GM10847 (cell line): ENCODE data around the gene ABCB1.

Experiments
- POLR2A ChIP-seq: IDR thresholded peaks from 2 replicates; pipeline ENCODE4 v1.6.1; 2011; ENCODE audit not compliant: insufficient read length; ENCODE audit errors: extremely low read depth

The ABCB1 gene

DNA sequence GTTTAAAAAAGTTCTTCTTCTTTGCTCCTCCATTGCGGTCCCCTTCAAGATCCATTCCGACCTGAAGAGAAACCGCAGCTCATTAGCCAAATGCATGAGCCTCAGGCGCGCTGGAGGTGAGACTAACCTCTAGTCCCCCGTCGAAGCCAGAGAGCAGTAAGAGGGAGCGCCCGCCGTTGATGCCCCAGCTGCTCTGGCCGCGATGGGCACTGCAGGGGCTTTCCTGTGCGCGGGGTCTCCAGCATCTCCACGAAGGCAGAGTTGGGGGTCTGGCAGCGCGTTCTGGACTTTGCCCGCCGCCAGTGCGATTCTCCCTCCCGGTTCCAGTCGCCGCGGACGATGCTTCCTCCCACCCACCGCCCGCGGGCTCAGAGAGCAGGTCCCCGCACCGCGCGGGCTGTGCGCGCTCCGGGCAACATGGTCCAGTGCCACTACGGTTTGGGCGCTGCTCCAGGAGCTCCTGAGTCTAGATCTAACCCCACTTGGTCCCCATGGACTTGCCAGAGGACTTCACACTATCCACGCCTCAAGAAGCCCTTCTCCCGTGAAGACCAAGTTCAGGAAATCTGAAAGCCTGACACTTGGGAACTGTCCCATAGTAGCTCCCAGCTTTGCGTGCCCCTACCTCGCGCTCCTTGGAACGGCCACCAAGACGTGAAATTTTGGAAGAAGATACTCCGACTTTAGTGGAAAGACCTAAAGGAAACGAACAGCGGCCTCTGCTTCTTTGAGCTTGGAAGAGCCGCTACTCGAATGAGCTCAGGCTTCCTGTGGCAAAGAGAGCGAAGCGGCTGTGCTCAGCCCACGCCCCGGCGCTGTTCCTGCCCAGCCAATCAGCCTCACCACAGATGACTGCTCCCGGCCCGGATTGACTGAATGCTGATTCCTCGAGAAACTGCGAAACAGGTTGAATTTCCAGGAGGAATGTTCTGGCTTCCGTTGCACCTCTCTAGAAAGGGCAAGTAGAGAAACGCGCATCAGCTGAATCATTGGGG is at the start of gene ABCB1:
Gene ABCB1 (minus strand): TSS at position 755 of the 995 bp plus-strand sequence. CDS start 700 bp downstream, at position 55.
- no peak for TF ChIP-seq POLR2A

DNA sequence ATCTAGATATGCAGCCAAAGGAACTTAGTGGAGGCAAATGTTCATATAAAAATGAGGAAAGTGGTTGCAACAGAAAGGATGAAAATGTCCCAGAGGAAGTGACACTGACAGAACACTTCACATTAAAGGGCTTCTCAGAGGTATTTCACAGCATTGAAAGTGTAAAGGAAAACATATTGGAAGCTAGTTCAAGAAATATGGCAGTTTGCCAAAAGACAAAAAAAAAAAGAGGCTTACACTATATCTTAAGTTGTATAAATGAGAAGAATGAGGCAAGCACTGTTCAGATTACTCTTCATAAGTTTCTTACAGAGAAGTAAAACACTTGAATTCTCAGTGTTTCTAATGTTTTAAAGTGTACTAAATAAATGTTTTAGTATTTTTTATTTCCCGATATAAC is 47.6 kb upstream of the ABCB1 start:
- no peak for TF ChIP-seq POLR2A

DNA sequence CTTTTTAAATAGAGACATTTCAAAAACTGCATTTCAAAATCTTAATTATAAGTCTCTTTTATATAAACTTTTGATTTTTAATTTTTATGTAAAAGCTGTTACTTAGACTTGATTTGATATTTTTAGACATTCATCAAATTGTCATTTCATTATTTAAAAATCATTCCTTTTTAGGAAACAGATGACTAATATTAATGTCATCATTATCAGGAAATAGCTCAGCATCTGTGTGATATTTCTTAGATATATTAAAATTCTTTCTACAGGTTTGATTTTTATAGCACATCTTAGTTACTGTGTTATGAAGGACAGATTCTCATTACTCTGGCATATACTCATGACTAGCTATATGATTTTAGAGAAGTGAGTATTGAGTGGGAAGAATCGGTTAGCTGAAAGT is 44.8 kb upstream of the ABCB1 start:
- no peak for TF ChIP-seq POLR2A

DNA sequence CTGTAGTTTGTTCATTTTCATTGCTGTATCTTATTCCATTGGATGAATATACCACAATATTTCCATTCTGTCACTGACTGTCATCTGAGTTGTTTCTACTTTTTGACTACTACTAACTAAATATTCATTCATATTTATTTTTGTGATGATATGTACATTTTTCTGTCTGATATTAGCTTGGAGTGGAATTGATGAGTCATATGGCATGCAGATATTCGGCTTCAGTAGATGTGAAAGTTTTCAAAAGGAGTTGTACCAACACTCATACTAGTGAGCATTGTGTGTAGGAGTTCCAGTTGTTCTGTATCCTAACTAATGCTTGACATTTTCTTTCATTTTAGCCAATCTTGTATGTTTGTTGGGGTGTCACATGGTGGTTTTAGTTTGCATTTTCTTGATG is 35.2 kb upstream of the ABCB1 start:
- no peak for TF ChIP-seq POLR2A

DNA sequence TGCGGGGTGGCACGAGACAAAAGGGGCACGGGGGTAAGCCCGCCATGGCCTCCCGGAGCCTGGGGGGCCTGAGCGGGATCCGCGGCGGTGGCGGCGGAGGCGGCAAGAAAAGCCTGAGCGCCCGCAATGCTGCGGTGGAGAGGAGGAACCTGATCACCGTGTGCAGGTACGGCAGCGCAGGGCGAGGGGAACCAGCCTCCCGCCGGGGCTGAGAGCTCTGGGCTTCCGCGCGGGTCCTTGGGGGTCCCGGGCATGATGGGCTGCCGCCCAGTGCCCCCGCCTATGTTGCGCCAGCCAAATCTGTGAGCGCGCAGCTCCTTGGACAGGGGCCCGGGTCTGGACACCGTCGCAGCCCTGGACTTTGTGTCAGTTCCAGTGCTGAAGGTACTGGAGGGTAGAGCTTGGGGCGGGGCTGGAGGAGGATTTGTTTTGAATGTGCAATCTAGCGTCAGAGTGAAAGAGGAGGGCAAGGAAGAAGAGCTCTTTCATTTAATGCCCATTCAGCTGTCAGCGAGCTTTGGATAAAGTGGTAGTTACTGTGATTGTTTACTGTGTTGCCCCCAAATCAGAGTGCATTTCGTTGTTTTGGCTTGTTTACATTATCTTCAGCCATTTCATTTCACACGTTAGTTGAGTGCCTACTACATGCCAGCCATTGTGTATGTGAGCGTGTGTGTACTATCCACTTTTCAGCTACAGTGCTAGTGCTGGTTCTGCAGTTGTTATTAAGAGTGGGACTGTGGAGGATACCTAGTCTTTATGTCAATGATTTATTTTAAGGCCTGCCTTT is 28.3 kb upstream of the ABCB1 start:
- no peak for TF ChIP-seq POLR2A

DNA sequence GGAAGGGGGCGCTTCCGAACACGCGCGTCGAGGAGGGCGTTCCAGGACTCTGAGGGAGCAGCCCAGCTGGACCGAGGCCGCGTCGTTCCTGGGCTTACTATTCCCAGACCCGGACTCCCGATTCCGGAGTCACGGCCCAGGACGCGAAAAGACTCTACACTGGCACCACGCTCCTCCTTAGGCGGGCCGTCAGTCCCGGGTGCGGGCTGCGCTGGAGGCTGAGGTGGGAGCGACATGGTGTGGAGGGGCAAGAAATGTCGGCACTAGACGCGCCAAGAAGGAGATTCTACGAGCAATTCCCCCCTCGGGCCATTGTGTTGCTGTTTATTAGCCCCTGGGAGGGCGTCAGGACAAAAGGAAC is 26.9 kb upstream of the ABCB1 start:
- no peak for TF ChIP-seq POLR2A

DNA sequence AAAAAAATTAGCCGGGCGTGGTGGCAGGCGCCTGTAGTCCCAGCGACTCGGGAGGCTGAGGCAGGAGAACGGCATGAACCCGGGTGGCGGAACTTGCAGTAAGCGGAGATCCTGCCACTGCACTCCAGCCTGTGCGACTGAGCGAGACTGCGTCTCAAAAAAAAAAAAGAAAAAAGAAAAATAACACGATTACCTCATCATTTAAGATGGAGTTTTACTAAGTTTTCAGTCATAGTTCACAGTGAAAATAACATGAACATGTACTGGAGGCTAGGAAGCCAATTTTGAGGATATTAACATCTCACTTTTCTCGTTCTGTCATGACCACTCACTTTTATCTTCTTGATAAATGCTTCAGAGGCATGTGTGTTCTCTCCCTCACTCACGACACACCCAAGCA is 24.4 kb upstream of the ABCB1 start:
- no peak for TF ChIP-seq POLR2A

DNA sequence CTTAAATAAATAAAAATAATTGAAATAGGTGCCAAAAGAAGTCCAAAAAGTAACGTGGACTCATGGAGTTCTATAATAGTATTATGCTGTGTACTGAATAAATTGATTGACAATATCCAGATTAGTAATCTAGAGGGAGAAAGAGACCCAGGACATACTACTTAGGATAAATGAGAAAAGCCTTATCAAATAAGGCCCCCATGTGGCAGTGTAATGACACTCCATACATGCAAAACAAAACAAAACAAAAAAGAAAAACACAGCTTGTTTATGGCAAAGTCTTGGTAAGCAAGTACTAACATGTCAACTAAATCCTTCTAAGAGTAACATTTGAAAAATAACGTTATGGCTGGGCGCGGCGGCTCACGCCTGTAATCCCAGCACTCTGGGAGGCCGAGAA is 23.9 kb upstream of the ABCB1 start:
- no peak for TF ChIP-seq POLR2A

DNA sequence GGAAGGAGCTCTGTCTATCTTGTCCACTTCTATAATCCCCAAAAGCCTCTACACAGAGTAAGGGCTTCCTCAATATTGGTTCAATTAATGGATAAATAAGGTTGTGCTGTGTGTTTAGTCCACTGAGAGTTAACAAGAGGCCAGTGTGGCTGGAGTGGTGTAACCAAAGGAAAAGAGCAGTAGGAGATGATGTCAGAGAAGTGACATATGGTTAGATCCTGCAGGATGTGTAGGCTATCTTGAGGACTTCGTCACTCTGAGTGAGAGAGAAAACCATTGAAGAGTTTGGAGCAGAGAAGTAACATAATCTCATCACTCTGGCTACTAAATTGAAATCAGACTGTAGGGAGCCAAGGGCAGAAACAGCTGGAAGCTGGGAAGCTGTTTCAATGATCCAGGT is 14.5 kb upstream of the ABCB1 start:
- no peak for TF ChIP-seq POLR2A

DNA sequence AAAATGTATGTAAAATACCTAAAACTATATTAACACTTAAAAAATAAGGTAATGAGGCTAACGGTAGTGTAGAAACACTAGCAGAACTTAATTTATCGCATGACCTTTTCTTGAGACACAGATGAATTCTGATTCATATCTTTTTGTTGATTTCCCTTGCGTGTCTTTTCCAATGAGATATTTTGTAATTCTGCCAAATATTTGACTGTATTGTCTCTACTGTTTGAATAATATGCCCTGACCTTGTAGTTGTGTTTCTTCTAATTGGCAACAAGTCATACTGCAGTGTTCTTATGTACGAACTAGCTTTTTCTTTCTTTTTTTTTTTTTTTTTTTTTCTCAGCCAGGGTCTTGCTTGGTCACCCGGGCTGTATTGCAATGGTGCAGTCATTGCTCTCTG is 9.2 kb upstream of the ABCB1 start:
- no peak for TF ChIP-seq POLR2A

DNA sequence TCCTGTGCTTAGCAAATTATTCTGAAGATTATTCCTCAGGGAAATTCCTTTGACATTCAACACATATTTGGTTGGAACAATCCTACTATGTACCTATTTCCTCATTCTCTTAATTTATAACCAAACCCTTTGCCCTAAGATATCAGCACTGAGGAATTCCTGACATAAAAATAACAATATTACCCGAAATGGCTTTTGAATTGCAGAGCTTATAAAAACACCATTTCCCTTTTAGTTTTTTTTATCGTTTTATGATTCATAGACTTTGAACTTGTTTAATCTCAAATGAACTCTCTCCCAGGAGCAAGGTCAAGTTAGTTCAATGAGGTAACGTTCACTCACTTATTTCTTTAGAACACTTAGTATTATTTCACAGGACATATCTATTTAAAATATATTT is 7.7 kb upstream of the ABCB1 start:
- TF ChIP-seq POLR2A = no peak

DNA sequence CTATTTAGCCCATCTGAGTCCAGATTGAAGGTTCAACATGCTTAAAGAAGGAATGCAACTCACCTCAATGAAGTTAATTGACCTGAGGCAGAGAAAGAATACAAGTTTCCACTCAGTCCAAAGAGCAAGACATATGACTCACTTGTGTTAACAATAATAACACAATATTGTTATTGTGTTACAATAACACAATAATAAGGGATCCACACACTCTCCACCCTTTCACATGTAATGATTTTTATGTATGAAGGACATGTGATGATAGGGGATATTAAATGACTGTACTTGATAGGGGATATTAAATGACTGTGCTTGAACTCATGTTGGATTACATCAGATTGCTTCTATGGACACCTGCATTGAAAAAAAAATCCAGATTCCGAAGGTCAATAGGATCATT is 3.6 kb upstream of the ABCB1 start:
- TF ChIP-seq POLR2A = no peak

DNA sequence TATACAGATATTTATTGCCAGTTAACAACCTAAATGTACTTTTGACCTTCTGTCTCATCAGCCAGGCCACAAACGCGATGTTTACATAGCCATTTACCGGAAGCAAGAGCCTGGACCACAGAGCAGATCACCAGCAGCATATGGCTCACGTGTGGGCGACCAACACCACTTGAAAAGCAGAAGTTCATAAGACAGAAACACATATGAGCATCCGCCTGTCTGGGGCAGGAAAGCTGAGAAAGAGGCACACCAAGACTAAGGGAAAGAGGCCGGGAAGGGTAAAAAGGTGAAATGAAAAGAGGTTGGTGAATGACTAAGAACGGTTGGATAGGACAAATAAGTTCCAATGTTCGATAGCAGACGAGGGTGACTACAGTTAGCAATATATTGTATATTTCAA is 1.3 kb downstream of the ABCB1 start:
- no peak for TF ChIP-seq POLR2A

DNA sequence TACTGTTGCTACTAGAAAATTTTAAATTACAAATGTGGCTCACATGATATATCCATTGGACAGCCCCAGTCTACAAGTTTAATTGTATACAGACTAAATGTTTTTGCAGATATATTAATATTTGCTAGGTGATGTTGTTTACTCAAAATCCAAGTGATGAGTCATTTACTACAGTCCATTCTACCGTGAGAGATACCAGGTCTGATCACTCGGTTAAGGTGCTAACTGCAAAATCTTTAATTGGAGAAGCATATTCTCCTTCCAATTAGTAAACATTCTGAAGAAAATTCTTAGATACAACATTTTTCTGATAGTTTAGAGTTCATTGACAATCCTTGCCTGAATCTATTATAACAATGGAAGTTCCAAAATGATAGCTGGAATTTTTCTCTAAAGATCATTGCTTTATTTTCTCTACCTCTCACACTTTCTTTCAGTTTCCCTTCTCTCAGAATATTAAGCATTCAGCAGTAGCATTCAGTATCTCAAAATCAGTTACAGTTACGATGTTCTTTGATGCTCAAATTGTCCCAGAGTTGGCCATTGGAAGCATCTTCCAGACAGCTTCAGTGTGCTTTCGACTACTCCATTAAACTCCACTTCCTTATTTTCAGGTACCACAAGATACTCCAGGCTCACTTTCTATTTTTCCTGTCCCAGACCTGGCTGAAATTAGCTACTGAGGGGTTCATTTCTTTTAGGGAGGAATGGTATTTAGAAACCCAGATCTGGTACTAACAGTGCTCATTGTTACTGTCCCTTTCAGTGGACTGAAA is 2.3 kb downstream of the ABCB1 start:
- no peak for TF ChIP-seq POLR2A

DNA sequence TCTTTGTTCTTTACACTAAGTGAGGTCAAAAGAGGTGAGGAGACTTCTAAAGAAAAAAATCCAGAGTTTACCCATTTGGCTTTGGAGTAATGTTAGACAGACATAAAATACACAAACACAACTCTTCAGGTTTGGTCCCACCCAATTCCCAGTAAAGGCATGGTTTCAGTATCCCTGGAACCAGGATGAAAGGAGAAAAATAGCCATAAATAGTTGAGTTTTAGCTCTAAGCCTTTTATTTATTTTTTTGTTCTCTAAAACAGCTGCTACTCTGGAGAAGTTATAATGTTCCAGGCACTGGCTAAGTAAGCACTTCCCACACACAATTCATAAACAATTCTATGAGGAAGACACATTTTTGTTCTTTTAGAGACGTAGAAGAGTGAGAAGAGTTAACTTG is 4.0 kb downstream of the ABCB1 start:
- TF ChIP-seq POLR2A = no peak
